Measurements from ENCODE around the gene ACTA1. TPM values are rescaled to one million over a fixed set of nuclear protein-coding genes. Genes with fewer than 3 reads are reported as not detected.

Gene ACTA1
- total RNA-seq, 2 donors from 2014 or later, result 3.9 to 41.3 TPM

- Histone ChIP-seq H3K36me3 (no peaks in the 10 kb centered on the region), H3K9me3 (no peaks in the 10 kb centered on the region), H3K27me3 (replicated peaks; ENCODE audit: insufficient read depth) (no peaks in the 10 kb centered on the region), H3K4me1 (replicated peaks) (peaks cover 10% of the 10 kb centered on the region), H3K27ac (no peak overlapping the region), H3K4me3 (no peak overlapping the region)
- no peak for DNase-seq (ENCODE audit: low spot score)
- 60% methylated on average over 11 of the region's 11 CpGs for WGBS
- no peak for TF ChIP-seq POLR2AphosphoS5 (IDR thresholded peaks at IDR 0.05)
- no peak for TF ChIP-seq CTCF (IDR thresholded peaks at IDR 0.05)
- TF ChIP-seq POLR2A (IDR thresholded peaks at IDR 0.05), result no peak
- intact Hi-C loops (cut with DNase I), result no loop called here
Observed at GRCh38 chr1:229411434-229412055, 22.3 kb downstream of the ACTA1 start.

- DNase-seq (ENCODE audit: low spot score), result peak; percentile 25
- Histone ChIP-seq H3K27ac (no peak overlapping the region), H3K27me3 (replicated peaks; ENCODE audit: insufficient read depth) (no peaks in the 10 kb centered on the region), H3K36me3 (no peaks in the 10 kb centered on the region), H3K4me1 (replicated peaks) (peaks cover 10% of the 10 kb centered on the region), H3K4me3 (no peak overlapping the region), H3K9me3 (no peaks in the 10 kb centered on the region)
- intact Hi-C loops (cut with DNase I), result no loop called here
- no peak for TF ChIP-seq CTCF (IDR thresholded peaks at IDR 0.05)
- TF ChIP-seq POLR2A (IDR thresholded peaks at IDR 0.05), result no peak
- no peak for TF ChIP-seq POLR2AphosphoS5 (IDR thresholded peaks at IDR 0.05)
- WGBS, result 22% methylated on average over 14 of the region's 14 CpGs
Observed at GRCh38 chr1:229410692-229411433, 23.0 kb downstream of the ACTA1 start.

- 66% methylated on average over 7 of the region's 9 CpGs for WGBS
- H3K4me1 ChIP-seq (replicated peaks), result peaks cover 10% of the 10 kb centered on the region
Observed at GRCh38 chr1:229410370-229410691, 23.6 kb downstream of the ACTA1 start.

GRCh38 chr1:229409616-229410369 is 24.1 kb downstream of the ACTA1 start:
- no peak for TF ChIP-seq CTCF (IDR thresholded peaks at IDR 0.05)
- no peak for TF ChIP-seq POLR2A (IDR thresholded peaks at IDR 0.05)
- TF ChIP-seq POLR2AphosphoS5 (IDR thresholded peaks at IDR 0.05), result no peak
- Histone ChIP-seq H3K9me3 (no peaks in the 10 kb centered on the region), H3K27ac (no peak overlapping the region), H3K4me3 (no peak overlapping the region), H3K36me3 (no peaks in the 10 kb centered on the region), H3K27me3 (replicated peaks; ENCODE audit: insufficient read depth) (no peaks in the 10 kb centered on the region), H3K4me1 (replicated peaks) (peaks cover 10% of the 10 kb centered on the region)
- intact Hi-C loops (cut with DNase I), result no loop called here
- no peak for DNase-seq (ENCODE audit: low spot score)
- 31% methylated on average over 15 of the region's 18 CpGs for WGBS

More at GRCh38 chr1:229410370-229410691, 23.6 kb downstream of the ACTA1 start:
- DNase-seq (ENCODE audit: low spot score), result no peak
- Histone ChIP-seq H3K9me3 (no peaks in the 10 kb centered on the region), H3K27me3 (replicated peaks; ENCODE audit: insufficient read depth) (no peaks in the 10 kb centered on the region), H3K36me3 (no peaks in the 10 kb centered on the region), H3K4me3 (no peak overlapping the region), H3K27ac (no peak overlapping the region)
- TF ChIP-seq POLR2A (IDR thresholded peaks at IDR 0.05), result no peak
- TF ChIP-seq CTCF (IDR thresholded peaks at IDR 0.05), result no peak
- TF ChIP-seq POLR2AphosphoS5 (IDR thresholded peaks at IDR 0.05), result no peak
- intact Hi-C loops (cut with DNase I), result no loop called here
